Measurements from ENCODE around the gene CTDSP1.
A peak's percentile ranks its signal among the peaks of the same experiment; 100 is the strongest.

The CTDSP1 gene

DNA sequence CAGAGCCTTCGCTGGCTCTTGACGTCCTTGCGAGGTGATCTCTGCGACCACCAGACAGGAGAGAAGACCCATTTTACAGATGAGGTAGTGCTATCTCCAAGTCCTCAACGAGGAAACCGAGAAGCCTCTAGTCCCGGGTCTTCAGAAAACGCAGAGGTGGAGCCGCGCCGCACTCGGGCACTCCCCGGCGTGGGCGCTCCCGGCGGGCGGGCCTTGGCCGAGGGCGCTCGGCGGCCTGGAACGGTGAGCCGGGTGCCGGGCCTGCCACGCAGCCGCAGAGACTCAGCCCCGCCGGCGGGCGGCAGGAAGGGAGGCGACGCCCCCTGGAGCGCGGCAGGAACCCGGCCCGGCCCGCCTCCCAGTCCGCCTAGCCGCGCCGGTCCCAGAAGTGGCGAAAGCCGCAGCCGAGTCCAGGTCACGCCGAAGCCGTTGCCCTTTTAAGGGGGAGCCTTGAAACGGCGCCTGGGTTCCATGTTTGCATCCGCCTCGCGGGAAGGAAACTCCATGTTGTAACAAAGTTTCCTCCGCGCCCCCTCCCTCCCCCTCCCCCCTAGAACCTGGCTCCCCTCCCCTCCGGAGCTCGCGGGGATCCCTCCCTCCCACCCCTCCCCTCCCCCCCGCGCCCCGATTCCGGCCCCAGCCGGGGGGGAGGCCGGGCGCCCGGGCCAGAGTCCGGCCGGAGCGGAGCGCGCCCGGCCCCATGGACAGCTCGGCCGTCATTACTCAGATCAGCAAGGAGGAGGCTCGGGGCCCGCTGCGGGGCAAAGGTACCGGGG lies at the start of gene CTDSP1:
Gene CTDSP1, plus strand, starts transcription at position 478 of the 776 bp plus-strand sequence. Its CDS starts 223 bp downstream, at position 701.
- peak; percentile 95 for DNase-seq (ENCODE audit: low spot score)

- DNase-seq (ENCODE audit: low spot score), result no peak
Measured at GRCh38 chr2:218354045-218354444, 45.6 kb upstream of the CTDSP1 start.

DNA sequence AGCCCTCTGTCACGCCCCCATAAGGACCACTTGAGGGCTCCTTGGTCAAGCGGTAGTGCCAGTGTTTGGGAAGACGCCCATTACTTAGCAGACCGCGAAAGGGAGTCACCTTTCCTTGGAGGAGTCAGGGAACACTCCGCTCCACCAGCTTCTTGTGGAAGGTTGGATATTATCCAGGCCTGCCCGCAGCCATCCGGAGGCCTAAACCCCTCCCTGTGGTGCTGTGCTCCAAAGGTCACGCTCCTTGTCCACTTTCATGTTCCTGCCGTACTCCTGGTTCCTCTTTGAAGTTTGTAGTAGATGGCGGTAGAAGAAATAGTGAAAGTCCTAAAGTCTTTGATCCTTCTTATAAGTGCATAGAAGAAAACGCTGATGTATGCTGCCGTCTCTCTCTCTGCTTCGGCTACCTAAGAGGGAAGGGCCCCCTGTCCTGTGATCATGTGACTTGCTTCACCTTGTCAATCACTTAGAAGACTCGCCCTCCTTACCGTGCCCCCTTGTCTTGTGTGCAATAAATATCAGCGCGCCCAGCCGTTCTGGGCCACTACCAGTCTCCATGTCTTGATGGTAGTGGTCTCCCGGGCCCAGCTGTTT lies 44.7 kb upstream of the CTDSP1 start:
- DNase-seq (ENCODE audit: low spot score), result no peak

DNA sequence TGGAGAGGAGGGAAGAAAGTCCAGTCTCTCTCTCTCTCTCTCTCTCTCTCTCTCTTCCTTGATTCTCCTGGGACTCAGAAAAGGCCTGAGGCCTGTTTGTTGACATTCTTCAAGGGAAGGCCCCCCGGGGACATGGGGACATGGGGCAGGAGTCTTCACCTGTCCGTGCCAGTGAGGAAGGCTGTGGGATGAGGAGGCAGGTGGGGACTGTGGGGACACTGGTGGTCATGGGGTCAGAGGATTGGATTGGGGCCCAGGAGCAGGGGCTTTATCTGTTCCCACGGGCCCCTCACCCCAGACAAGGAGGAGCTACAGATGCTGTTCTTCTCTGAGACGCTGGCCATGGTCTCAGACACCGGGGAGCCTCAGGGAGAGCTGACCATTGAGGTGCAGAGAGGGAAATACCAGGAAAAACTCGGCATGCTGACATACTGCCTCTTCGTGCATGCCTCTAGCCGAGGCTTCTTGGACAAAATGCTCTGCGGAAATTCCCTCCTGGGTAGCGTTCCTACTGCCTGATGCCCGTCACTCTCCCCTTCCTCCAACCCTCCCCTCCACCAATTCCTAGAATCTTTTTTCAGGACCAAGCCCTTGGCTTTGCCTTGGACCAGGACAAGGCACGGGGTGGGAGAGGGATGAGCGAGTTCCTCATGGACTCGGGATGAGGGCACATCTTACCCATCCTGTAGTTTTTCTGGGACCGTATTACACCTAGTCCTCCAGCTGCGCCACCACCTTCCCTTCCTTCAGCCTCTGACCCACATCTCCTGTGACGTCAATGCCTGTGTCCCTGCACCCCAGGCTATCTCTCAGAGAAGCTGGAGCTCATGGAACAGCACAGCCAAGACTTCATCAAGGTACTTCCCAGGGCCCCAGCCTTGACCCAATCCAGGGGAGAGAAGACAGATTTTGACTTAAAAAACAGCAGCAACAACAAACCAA lies 42.2 kb upstream of the CTDSP1 start:
- DNase-seq (ENCODE audit: low spot score), result no peak

GRCh38 chr2:218360453-218360852 lies 39.2 kb upstream of the CTDSP1 start:
- DNase-seq (ENCODE audit: low spot score), result no peak

DNA sequence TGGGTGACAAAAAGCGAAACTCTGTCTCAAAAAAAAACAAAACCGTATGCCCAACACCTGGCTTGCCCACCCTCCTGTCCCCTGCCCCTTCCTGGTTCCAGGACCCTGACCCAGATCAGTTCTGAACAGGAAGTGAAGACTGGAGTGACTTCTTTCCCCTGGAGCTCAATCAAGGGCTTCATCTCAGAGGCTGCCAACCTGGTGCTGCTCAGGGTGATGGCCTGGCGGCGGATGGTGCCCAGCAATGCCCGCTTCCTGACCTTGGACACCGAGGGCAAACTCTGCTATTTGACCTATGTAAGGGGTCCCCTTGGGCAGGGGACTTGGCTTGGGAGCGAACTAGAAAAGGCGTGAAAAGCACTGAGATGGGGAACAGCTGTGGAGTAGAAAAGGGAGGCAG lies 37.1 kb upstream of the CTDSP1 start:
- DNase-seq (ENCODE audit: low spot score), result no peak

DNA sequence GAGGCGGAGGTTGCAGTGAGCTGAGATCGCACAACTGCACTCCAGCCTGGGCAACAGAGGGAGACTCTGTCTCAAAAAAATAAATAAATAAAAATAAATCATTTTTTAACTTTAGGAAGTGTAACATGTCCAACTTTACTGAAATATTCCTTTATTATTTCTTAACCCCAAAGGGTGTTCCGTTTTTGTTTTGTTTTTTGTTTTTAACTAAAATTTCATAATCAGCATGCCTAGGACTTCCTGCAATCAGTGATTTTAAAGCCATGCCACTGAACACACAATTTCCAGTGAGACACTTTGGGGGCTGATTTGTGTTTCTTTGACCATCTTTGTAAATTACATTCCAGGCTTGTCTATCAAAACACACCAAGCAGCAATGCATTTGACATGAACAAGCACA lies 35.9 kb upstream of the CTDSP1 start:
- no peak for DNase-seq (ENCODE audit: low spot score)

GRCh38 chr2:218364196-218364595 lies 35.5 kb upstream of the CTDSP1 start:
- DNase-seq (ENCODE audit: low spot score), result no peak

- no peak for DNase-seq (ENCODE audit: low spot score)
Measured at GRCh38 chr2:218366621-218367414, 32.9 kb upstream of the CTDSP1 start.

DNA sequence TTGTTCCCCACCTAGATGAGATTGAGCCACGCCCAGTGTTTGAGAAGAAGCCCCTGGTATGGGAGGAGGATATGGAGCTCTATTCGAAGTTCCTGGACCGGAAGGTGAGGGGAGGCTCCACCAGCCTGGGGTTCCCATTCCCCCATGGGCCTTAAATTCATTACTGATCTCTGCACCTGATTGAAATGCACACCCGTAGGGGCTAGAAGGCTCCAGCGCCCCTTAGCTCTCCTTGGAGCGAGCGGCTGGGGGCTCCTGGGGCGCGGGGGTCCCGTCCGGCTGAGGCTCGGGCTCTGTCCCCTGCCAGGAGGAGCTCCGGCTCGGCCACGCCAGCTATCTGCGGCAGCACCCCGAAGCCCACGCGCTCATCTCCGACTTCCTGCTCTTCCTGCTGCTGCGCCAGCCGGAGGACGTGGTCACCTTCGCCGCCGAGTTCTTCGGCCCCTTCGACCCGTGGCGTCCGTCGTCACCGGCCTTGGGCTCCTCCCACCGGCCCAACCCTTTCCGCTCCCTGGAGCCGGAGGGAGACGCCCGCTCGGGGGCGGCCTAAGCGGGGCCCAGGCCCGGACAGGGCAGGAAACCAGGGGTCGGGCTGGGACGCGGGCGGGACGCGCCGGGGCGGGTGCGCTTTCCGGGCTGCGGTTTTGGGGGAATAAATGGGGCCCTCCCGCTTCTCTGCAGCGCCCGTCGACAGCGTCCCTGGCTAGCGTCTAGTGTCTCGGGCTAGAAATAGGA lies 32.1 kb upstream of the CTDSP1 start:
- DNase-seq (ENCODE audit: low spot score), result peak; percentile 73

GRCh38 chr2:218368150-218368528 lies 31.5 kb upstream of the CTDSP1 start:
- no peak for DNase-seq (ENCODE audit: low spot score)

DNA sequence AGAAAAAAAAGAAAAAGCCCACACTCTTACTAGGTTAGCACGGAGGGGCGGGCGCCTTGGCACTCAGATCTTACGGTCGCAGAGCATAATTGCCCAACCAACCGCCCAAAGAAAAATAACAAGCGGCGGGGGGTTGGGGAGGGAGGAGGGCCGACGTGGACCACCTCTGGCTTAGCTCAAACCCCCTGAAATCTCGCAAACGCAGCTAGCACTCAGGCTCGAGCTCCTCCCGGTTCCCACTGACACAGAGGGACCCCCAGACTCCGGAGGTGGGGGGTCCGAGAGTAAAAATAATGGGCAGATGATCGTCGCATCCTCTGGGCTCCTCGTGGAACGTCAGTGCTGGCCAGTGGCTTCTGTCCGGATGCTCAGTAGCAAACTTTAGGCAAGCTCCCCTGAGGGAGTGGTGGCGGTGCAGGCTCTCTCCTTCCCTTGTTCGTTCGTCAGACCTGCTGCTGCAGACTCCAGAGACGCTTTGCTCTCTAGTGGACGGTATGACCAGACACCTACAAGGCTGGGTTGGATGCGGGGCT lies 31.0 kb upstream of the CTDSP1 start:
- DNase-seq (ENCODE audit: low spot score), result no peak

DNA sequence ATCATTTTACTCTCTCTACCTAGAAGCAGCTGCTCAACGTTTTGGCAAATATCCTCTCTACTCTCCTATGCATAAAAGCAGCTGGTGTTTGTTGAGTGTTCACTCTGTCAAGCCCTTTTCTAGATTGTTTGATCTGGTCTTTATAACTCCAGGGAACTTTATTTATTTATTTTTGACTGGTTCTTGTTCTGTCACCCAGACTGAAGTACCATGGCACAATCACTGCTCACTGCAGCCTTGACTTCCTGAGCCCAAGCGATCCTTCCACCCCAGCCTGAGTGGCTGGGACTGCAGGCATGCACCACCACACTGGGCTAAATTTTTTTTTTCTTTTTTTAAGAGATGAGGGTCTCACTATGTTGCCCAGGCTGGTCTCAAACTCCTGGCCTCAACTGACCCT lies 30.3 kb upstream of the CTDSP1 start:
- DNase-seq (ENCODE audit: low spot score), result no peak

- no peak for DNase-seq (ENCODE audit: low spot score)
Measured at GRCh38 chr2:218370410-218371063, 29.1 kb upstream of the CTDSP1 start.

- no peak for DNase-seq (ENCODE audit: low spot score)
Measured at GRCh38 chr2:218371983-218372350, 27.7 kb upstream of the CTDSP1 start.

DNA sequence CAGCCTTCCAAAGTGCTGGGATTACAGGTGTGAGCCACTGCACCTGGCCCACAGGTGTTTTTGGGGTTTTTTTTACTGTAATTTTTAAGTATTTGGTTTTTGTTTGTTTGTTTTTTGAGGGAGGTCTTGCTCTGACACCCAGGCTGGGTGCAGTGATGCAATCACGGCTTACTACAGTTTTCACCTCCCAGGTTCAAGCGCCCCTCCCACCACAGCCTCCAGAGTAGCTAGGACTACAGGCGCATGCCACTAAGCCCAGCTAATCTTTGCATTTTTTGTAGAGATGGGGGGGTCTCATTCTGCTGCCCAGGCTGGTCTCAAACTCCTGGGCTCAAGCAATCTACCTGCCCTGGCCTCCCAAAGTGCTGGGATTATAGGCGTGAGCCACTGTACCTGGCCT lies 24.9 kb upstream of the CTDSP1 start:
- DNase-seq (ENCODE audit: low spot score), result no peak

- no peak for DNase-seq (ENCODE audit: low spot score)
Measured at GRCh38 chr2:218375212-218375611, 24.5 kb upstream of the CTDSP1 start.

DNA sequence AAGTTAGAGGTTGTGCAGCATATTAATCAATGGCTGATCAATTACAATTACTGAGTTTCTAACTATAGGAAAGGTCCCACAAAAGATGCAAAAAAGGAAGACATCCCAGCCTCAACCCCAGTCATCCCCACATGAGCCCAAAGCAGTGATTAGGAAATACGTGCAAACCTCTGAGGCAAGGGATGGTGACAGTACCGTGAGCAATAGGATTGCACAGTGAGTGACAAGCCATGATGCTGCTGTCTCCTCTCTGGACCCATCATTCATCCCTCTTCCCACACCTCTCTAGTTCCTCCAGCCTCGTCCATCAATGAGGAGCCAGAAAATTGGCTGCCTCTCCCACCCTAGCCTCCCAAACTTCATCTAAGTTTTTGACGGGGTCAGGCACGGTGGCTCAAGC lies 21.6 kb upstream of the CTDSP1 start:
- DNase-seq (ENCODE audit: low spot score), result no peak

GRCh38 chr2:218381916-218382366 lies 17.7 kb upstream of the CTDSP1 start, which contains the start of gene SLC11A1:
Gene SLC11A1 (plus strand): TSS chr2:218382273. CDS start chr2:218382369, 96 bp downstream.
- DNase-seq (ENCODE audit: low spot score), result no peak

DNA sequence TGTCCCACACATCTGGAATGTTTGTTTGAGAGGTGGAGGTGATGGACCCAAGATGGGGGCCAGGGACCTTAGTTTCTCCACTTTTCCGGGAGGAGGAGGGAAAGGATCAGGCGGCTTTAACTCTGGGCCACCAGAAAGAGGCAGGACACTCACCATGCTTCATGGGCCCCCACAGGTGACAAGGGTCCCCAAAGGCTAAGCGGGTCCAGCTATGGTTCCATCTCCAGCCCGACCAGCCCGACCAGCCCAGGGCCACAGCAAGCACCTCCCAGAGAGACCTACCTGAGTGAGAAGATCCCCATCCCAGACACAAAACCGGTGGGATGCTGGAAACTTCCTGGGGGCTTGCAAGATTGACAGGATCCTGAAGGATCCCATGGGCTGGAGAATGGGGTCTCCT lies 16.9 kb upstream of the CTDSP1 start:
- DNase-seq (ENCODE audit: low spot score), result no peak

Measured in activated CD4-positive, alpha-beta T cell treated with anti-CD3 and anti-CD28 coated beads, Interleukin-2, Interleukin-4, amounts not matched to agents 100 ng/mL and 50 ng/mL, durations not matched to agents 16 hours and 8 hours (primary cell).